HPDE6-E6E7 (cell line): ENCODE data around the gene COL28A1.
"Not testable (repeated sequence)": the region's sequence is repeated elsewhere in the genome, so short reads cannot be mapped to it uniquely, and the experiment has no call there.

Source experiments
- DNase-seq: peaks from one replicate; pipeline ENCODE4 v3.0.0; 2011; ENCODE audit warnings: missing footprints; ENCODE audit errors: extremely low spot score

The COL28A1 gene

GRCh38 chr7:7464991-7465765, 70.5 kb downstream of the COL28A1 start:
- not testable (repeated sequence) for DNase-seq

GRCh38 chr7:7454000-7454399, 81.7 kb downstream of the COL28A1 start:
- DNase-seq, result no peak

GRCh38 chr7:7452652-7453051, 83.0 kb downstream of the COL28A1 start:
- DNase-seq, result no peak

GRCh38 chr7:7452119-7452518, 83.6 kb downstream of the COL28A1 start:
- no peak for DNase-seq

GRCh38 chr7:7449055-7449454, 86.6 kb downstream of the COL28A1 start:
- no peak for DNase-seq

GRCh38 chr7:7446616-7447015, 89.1 kb downstream of the COL28A1 start:
- peak; percentile 50 for DNase-seq

- no peak for DNase-seq
These were observed 91.8 kb downstream of the COL28A1 start for GRCh38 chr7:7443806-7444350.

GRCh38 chr7:7439564-7439963, 96.1 kb downstream of the COL28A1 start:
- no peak for DNase-seq

- DNase-seq, result peak; percentile 94
These were observed 96.8 kb downstream of the COL28A1 start for GRCh38 chr7:7438851-7439250.

GRCh38 chr7:7435978-7436377, 99.7 kb downstream of the COL28A1 start:
- DNase-seq, result no peak

- DNase-seq, result no peak
These were observed 101.3 kb downstream of the COL28A1 start for GRCh38 chr7:7434329-7434728.

GRCh38 chr7:7433811-7434210, 101.9 kb downstream of the COL28A1 start:
- no peak for DNase-seq

GRCh38 chr7:7432979-7433378, 102.7 kb downstream of the COL28A1 start:
- no peak for DNase-seq

GRCh38 chr7:7428806-7429205, 106.9 kb downstream of the COL28A1 start:
- DNase-seq, result no peak

- DNase-seq, result no peak
These were observed 108.3 kb downstream of the COL28A1 start for GRCh38 chr7:7427363-7427762.

- DNase-seq, result no peak
These were observed 109.0 kb downstream of the COL28A1 start for GRCh38 chr7:7426676-7427075.

- DNase-seq, result no peak
These were observed 110.4 kb downstream of the COL28A1 start for GRCh38 chr7:7425321-7425720.

GRCh38 chr7:7424151-7424873, 111.4 kb downstream of the COL28A1 start:
- peak; percentile 42 for DNase-seq

GRCh38 chr7:7422641-7423040, 113.0 kb downstream of the COL28A1 start:
- DNase-seq, result no peak

- DNase-seq, result no peak
These were observed 113.8 kb downstream of the COL28A1 start for GRCh38 chr7:7421826-7422225.

- DNase-seq, result no peak
These were observed 116.7 kb downstream of the COL28A1 start for GRCh38 chr7:7418997-7419396.

GRCh38 chr7:7417851-7418250, 117.8 kb downstream of the COL28A1 start:
- DNase-seq, result no peak

GRCh38 chr7:7417414-7417813, 118.3 kb downstream of the COL28A1 start:
- no peak for DNase-seq
